Tibial nerve (tissue), 4 donors: ENCODE results near the gene FBXW11. TPM values are rescaled to one million over a fixed set of nuclear protein-coding genes. Genes with fewer than 3 reads are reported as not detected.

Source experiments
- DNase-seq, 2 donors: peaks; one replicate each; pipeline ENCODE4 v3.0.0-alpha.2; 2019; ENCODE audit warnings: low spot score in 2 of 2
- H3K27ac ChIP-seq, 4 donors: fragments of 200-600 bp; sonication (generic) in 3 of 4; one replicate each; pipeline ENCODE4 v1.5.1; 2017 to 2019; ENCODE audit warnings: mild to moderate bottlenecking in 1 of 4
- H3K27me3 ChIP-seq, 2 donors: fragments of 200-600 bp; sonication (generic) in 1 of 2; one replicate each; pipeline versions ENCODE4 v1.5.1 to v1.6.0; 2017 to 2019
- H3K36me3 ChIP-seq, 3 donors: fragments of 200-600 bp; sonication (generic); one replicate each; pipeline ENCODE4 v1.5.1; 2018 to 2019
- H3K4me1 ChIP-seq, 4 donors: fragments of 200-600 bp; sonication (generic) in 3 of 4; one replicate each; pipeline ENCODE4 v1.5.1; 2017 to 2019
- H3K4me3 ChIP-seq, 4 donors: fragments of 200-600 bp; sonication (generic) in 3 of 4; one replicate each; pipeline ENCODE4 v1.5.1; 2017 to 2019; ENCODE audit warnings: mild to moderate bottlenecking in 1 of 4, moderate library complexity in 1 of 4
- H3K9me3 ChIP-seq, 4 donors: fragments of 200-600 bp; sonication (generic) in 3 of 4; one replicate each; pipeline ENCODE4 v1.5.1; 2017 to 2019
- EP300 ChIP-seq, 2 donors: sonication (generic); formaldehyde crosslinking; IDR thresholded peaks; one replicate each; pipeline ENCODE4 v1.6.1; 2017; ENCODE audit warnings: antibody characterized with exemption in 2 of 2, mild to moderate bottlenecking in 1 of 2
- POLR2A ChIP-seq, 2 donors: fragments of 450-650 bp; IDR thresholded peaks; one replicate each; pipeline ENCODE4 v1.6.1; 2017; ENCODE audit warnings: antibody characterized with exemption in 2 of 2, mild to moderate bottlenecking in 2 of 2, moderate library complexity in 2 of 2
- WGBS, 2 donors: methylation state at CpG; one replicate each; pipeline ENCODE4 v1.1.5; 2018; 5-methylcytosine and 5-hydroxymethylcytosine counted together
- total RNA-seq, 4 donors: library from RNA; depleted of rRNA; stranded (reverse); fragments of >200 nt; gene quantifications; one replicate each; pipeline ENCODE4 v1.1.0, GENCODE V29; 2016
- TF ChIP-seq, protein P1 (sequence below), 5 experiments: fragments of 200-600 bp in 3 of 5; fragments of 450-650 bp in 2 of 5; sonication (generic) in 3 of 5; IDR thresholded peaks; one replicate each; pipeline ENCODE4 v1.5.1; 2016 to 2019; ENCODE audit warnings: antibody characterized with exemption in 5 of 5, mild to moderate bottlenecking in 3 of 5, moderate library complexity in 2 of 5

FBXW11 gene
- total RNA-seq, 4 donors from 2014 or later = 49.2 to 96.4 (median 73.4) TPM

DNA sequence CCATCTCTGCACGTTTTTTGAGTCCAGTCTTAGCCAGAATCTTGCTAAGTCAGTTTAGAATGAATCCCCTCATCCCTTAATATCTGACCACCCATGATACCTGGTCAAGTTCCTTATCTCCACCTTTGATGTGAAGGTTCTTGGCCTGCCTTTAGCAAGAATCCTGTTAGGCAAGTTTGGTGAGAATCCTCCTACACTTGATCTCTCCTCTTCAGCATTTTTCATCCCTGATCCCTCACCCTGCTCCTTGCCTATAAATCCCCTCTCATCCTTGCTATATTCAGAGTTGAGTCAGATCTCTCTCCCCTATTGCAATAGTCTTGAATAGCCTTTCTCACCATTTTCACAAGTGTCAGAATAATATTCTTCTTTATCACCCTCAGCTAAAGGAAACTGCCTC lies 189.8 kb downstream of the FBXW11 start:
- H3K27ac ChIP-seq = no peak overlapping the region
- 20 to 52% methylated on average over 1 of the region's 1 CpG for WGBS, 2 donors
- no peak overlapping the region for H3K4me3 ChIP-seq
- no peaks in the 10 kb centered on the region for H3K27me3 ChIP-seq
- no peaks in the 10 kb centered on the region for H3K36me3 ChIP-seq
- TF ChIP-seq, protein P1, sequence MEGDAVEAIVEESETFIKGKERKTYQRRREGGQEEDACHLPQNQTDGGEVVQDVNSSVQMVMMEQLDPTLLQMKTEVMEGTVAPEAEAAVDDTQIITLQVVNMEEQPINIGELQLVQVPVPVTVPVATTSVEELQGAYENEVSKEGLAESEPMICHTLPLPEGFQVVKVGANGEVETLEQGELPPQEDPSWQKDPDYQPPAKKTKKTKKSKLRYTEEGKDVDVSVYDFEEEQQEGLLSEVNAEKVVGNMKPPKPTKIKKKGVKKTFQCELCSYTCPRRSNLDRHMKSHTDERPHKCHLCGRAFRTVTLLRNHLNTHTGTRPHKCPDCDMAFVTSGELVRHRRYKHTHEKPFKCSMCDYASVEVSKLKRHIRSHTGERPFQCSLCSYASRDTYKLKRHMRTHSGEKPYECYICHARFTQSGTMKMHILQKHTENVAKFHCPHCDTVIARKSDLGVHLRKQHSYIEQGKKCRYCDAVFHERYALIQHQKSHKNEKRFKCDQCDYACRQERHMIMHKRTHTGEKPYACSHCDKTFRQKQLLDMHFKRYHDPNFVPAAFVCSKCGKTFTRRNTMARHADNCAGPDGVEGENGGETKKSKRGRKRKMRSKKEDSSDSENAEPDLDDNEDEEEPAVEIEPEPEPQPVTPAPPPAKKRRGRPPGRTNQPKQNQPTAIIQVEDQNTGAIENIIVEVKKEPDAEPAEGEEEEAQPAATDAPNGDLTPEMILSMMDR (IDR thresholded peaks at IDR 0.05) = no peak
- TF ChIP-seq EP300 (IDR thresholded peaks at IDR 0.05) (no peak), POLR2A (IDR thresholded peaks at IDR 0.05) (no peak)
- peaks cover 0 to 14% (median 0%) of the 10 kb centered on the region in 4 donors for H3K9me3 ChIP-seq
- H3K4me1 ChIP-seq = no peaks in the 10 kb centered on the region
- no peak for DNase-seq

- no peak overlapping the region for H3K4me3 ChIP-seq
- no peaks in the 10 kb centered on the region for H3K4me1 ChIP-seq
- H3K27me3 ChIP-seq = no peaks in the 10 kb centered on the region
- H3K9me3 ChIP-seq = peaks cover 0 to 41% (median 3%) of the 10 kb centered on the region in 4 donors
- no peaks in the 10 kb centered on the region for H3K36me3 ChIP-seq
- 78 to 86% methylated on average over 7 of the region's 7 CpGs for WGBS, 2 donors
- TF ChIP-seq POLR2A (IDR thresholded peaks at IDR 0.05) (no peak), EP300 (IDR thresholded peaks at IDR 0.05) (no peak)
- TF ChIP-seq, protein P1 (IDR thresholded peaks at IDR 0.05) = no peak
- DNase-seq = no peak
- no peak overlapping the region for H3K27ac ChIP-seq
Observed at GRCh38 chr5:171813813-171814490, 192.5 kb downstream of the FBXW11 start.

- Histone ChIP-seq H3K27ac (no peak overlapping the region), H3K27me3 (no peaks in the 10 kb centered on the region), H3K4me1 (no peaks in the 10 kb centered on the region), H3K9me3 (peaks cover 0 to 47% (median 3%) of the 10 kb centered on the region in 4 donors), H3K4me3 (no peak overlapping the region), H3K36me3 (no peaks in the 10 kb centered on the region)
- 91 to 95% methylated on average over 4 of the region's 4 CpGs for WGBS, 2 donors
- TF ChIP-seq, protein P1 (IDR thresholded peaks at IDR 0.05) = no peak
- TF ChIP-seq POLR2A (IDR thresholded peaks at IDR 0.05) (no peak), EP300 (IDR thresholded peaks at IDR 0.05) (no peak)
- DNase-seq = no peak
Observed at GRCh38 chr5:171813270-171813669, 193.2 kb downstream of the FBXW11 start.

Other genes with a start within 250 kb of the FBXW11 start
- not detected for gene SMIM23, start 220.8 kb downstream of the FBXW11 start, total RNA-seq
- gene STK10, start 181.6 kb upstream of the FBXW11 start, total RNA-seq = 10 to 100 TPM; 35.4 to 75.6 (median 48.0) TPM
- gene EFCAB9, start 187.5 kb upstream of the FBXW11 start, total RNA-seq = not detected